OCI-LY7 (cell line): Measurements from ENCODE around the gene DTNA.

ENCODE experiments used
- CTCF ChIP-seq: fragments of 200-600 bp; sonication (generic); conservative IDR thresholded peaks from 2 replicates; pipeline ENCODE4 v1.5.1; 2014; ENCODE audit warnings: mild to moderate bottlenecking, antibody characterized with exemption, low read length, moderate library complexity, mixed read lengths
- EZH2phosphoT487 ChIP-seq: fragments of 200-600 bp; sonication (generic); IDR thresholded peaks from 2 replicates; pipeline ENCODE4 v1.6.1; 2018; ENCODE audit warnings: low read depth, borderline replicate concordance, mild to moderate bottlenecking, mixed run types, antibody characterized with exemption, low read length, moderate library complexity, mixed read lengths

- TF ChIP-seq CTCF: no peak
- no peak for TF ChIP-seq EZH2phosphoT487
Observed at GRCh38 chr18:34660572-34660971, 49.5 kb upstream of the DTNA start.
